Glutamatergic neuron (in vitro differentiated cells): ENCODE data around the gene CUEDC2. TPM values are rescaled to one million over a fixed set of nuclear protein-coding genes. Genes with fewer than 3 reads are reported as not detected.

Experiments used
- DNase-seq: peaks from one replicate; pipeline ENCODE4 v3.0.0; 2022
- H3K27ac Mint-ChIP-seq: one replicate; pipeline ENCODE4 v1.8.0; 2020; ENCODE audit warnings: mild to moderate bottlenecking, mixed read lengths, inconsistent platforms; ENCODE audit not compliant: unreplicated experiment
- H3K27me3 Mint-ChIP-seq: one replicate; pipeline ENCODE4 v1.8.0; 2020; ENCODE audit warnings: mild to moderate bottlenecking, moderate library complexity, mixed read lengths, inconsistent platforms; ENCODE audit not compliant: unreplicated experiment
- H3K36me3 Mint-ChIP-seq: one replicate; pipeline ENCODE4 v1.8.0; 2020; ENCODE audit warnings: mild to moderate bottlenecking, mixed read lengths, inconsistent platforms; ENCODE audit not compliant: unreplicated experiment
- H3K4me1 Mint-ChIP-seq: one replicate; pipeline ENCODE4 v1.8.0; 2020; ENCODE audit warnings: mild to moderate bottlenecking, low read depth, mixed read lengths, inconsistent platforms; ENCODE audit not compliant: unreplicated experiment
- H3K4me3 Mint-ChIP-seq: one replicate; pipeline ENCODE4 v1.8.0; 2020; ENCODE audit warnings: mild to moderate bottlenecking, mixed read lengths, inconsistent platforms; ENCODE audit not compliant: unreplicated experiment
- H3K9me3 Mint-ChIP-seq: one replicate; pipeline ENCODE4 v1.8.0; 2020; ENCODE audit warnings: mild to moderate bottlenecking, moderate library complexity, mixed read lengths, inconsistent platforms; ENCODE audit not compliant: unreplicated experiment
- CTCF ChIP-seq: fragments of 200-600 bp; sonication (generic); IDR thresholded peaks from one replicate; pipeline ENCODE4 v1.5.0; 2021; ENCODE audit not compliant: partially characterized antibody, unreplicated experiment
- total RNA-seq: library from RNA; stranded (reverse); fragmentation: NEBNext Ultra II Directional; extraction: Animal tissue kit (Norgen Biotek cat#: 25700); gene quantifications from one replicate; pipeline ENCODE4 v1.2.1, GENCODE V29; 2021; ENCODE audit not compliant: unreplicated experiment

The CUEDC2 gene
- total RNA-seq, 1 donor from 2014 or later: 104 TPM

GRCh38 chr10:102382871-102383270, 49.5 kb downstream of the CUEDC2 start:
- H3K27ac Mint-ChIP-seq: no peak overlapping the region
- no peaks in the 10 kb centered on the region for H3K9me3 Mint-ChIP-seq
- peaks cover 2% of the 10 kb centered on the region for H3K27me3 Mint-ChIP-seq
- no peak overlapping the region for H3K4me3 Mint-ChIP-seq
- H3K36me3 Mint-ChIP-seq: no peaks in the 10 kb centered on the region
- no peak for TF ChIP-seq CTCF
- H3K4me1 Mint-ChIP-seq: no peaks in the 10 kb centered on the region
- no peak for DNase-seq

GRCh38 chr10:102381983-102382382, 50.4 kb downstream of the CUEDC2 start:
- H3K4me3 Mint-ChIP-seq: no peak overlapping the region
- no peak for TF ChIP-seq CTCF
- H3K4me1 Mint-ChIP-seq: no peaks in the 10 kb centered on the region
- peaks cover 2% of the 10 kb centered on the region for H3K27me3 Mint-ChIP-seq
- DNase-seq: no peak
- no peak overlapping the region for H3K27ac Mint-ChIP-seq
- H3K36me3 Mint-ChIP-seq: no peaks in the 10 kb centered on the region
- no peaks in the 10 kb centered on the region for H3K9me3 Mint-ChIP-seq

- Mint-ChIP-seq H3K4me3 (no peak overlapping the region), H3K4me1 (no peaks in the 10 kb centered on the region), H3K27ac (no peak overlapping the region), H3K36me3 (no peaks in the 10 kb centered on the region), H3K27me3 (peaks cover 2% of the 10 kb centered on the region), H3K9me3 (no peaks in the 10 kb centered on the region)
- no peak for TF ChIP-seq CTCF
- no peak for DNase-seq
Measured at GRCh38 chr10:102379383-102379782, 53.0 kb downstream of the CUEDC2 start.

DNA sequence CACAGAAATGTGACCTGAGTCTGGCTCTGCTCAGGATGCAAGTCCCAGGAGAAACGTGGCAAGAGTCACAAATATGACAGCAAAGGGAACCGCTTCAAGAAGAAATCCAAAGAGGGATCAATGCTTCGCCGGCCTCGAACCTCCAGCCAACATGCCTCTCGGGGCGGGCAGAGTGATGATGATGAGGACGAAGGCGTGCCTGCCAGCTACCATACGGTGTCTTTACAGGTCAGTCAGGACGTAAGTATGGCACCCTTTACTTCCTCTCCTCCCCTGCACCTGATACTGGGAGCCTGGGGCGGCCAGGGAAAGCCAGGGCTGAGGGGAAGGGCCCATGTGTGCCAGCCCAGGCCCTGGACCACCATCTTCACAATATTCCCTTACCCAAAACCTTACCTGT, 55.5 kb downstream of the CUEDC2 start:
- H3K27me3 Mint-ChIP-seq: peaks cover 2% of the 10 kb centered on the region
- DNase-seq: no peak
- no peaks in the 10 kb centered on the region for H3K9me3 Mint-ChIP-seq
- no peak for TF ChIP-seq CTCF
- no peak overlapping the region for H3K27ac Mint-ChIP-seq
- no peaks in the 10 kb centered on the region for H3K36me3 Mint-ChIP-seq
- no peak overlapping the region for H3K4me3 Mint-ChIP-seq
- no peaks in the 10 kb centered on the region for H3K4me1 Mint-ChIP-seq

- no peak for DNase-seq
- no peak for TF ChIP-seq CTCF
- no peak overlapping the region for H3K4me3 Mint-ChIP-seq
- H3K9me3 Mint-ChIP-seq: no peaks in the 10 kb centered on the region
- peaks cover 2% of the 10 kb centered on the region for H3K27me3 Mint-ChIP-seq
- H3K4me1 Mint-ChIP-seq: no peaks in the 10 kb centered on the region
- peaks cover 8% of the 10 kb centered on the region for H3K36me3 Mint-ChIP-seq
- no peak overlapping the region for H3K27ac Mint-ChIP-seq
Measured at GRCh38 chr10:102375867-102376266, 56.5 kb downstream of the CUEDC2 start.
